Fibroblast of villous mesenchyme (primary cell): Measurements from ENCODE around the gene SNAP29. TPM values are rescaled to one million over a fixed set of nuclear protein-coding genes. Genes with fewer than 3 reads are reported as not detected.
"Not testable (repeated sequence)": the region's sequence is repeated elsewhere in the genome, so short reads cannot be mapped to it uniquely, and the experiment has no call there.

Experiments
- DNase-seq: peaks from one replicate; pipeline ENCODE4 v3.0.0-alpha.2; 2010; ENCODE audit warnings: low read depth
- H3K4me3 ChIP-seq: 2 replicates; pipeline ENCODE4 v1.5.1; 2011; ENCODE audit warnings: low read depth, mild to moderate bottlenecking, low read length
- total RNA-seq: library from RNA; depleted of rRNA; stranded (reverse); fragments of >200 nt; gene quantifications from 2 replicates; pipeline ENCODE4 v1.2.3, GENCODE V29; 2012
- TF ChIP-seq, protein P1 (sequence below): IDR thresholded peaks from 2 replicates; pipeline ENCODE4 v1.5.1; 2012; ENCODE audit warnings: low read depth, mild to moderate bottlenecking, low read length; ENCODE audit not compliant: insufficient read depth

Gene SNAP29
- total RNA-seq, 1 donor, result 14.7 TPM

DNA sequence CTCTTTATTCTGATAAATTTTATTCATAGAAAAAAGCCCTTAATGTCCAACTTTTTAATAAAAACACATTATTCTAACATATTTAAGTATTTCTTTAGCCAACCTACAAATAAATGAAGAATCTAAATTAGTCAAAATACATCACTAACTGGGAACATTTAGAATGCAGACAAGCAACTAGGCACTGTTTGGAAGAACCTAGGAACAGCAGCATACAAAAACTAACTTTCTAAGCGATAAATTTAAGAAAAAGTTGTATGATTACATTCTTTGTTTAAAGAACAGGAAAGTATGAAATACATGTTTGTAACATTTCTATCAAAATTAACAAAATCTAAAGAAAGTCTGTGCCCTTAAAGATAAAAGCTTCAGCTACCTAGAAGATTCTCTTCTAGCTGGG lies 35.5 kb upstream of the SNAP29 start:
- no peak for DNase-seq
- TF ChIP-seq, protein P1, sequence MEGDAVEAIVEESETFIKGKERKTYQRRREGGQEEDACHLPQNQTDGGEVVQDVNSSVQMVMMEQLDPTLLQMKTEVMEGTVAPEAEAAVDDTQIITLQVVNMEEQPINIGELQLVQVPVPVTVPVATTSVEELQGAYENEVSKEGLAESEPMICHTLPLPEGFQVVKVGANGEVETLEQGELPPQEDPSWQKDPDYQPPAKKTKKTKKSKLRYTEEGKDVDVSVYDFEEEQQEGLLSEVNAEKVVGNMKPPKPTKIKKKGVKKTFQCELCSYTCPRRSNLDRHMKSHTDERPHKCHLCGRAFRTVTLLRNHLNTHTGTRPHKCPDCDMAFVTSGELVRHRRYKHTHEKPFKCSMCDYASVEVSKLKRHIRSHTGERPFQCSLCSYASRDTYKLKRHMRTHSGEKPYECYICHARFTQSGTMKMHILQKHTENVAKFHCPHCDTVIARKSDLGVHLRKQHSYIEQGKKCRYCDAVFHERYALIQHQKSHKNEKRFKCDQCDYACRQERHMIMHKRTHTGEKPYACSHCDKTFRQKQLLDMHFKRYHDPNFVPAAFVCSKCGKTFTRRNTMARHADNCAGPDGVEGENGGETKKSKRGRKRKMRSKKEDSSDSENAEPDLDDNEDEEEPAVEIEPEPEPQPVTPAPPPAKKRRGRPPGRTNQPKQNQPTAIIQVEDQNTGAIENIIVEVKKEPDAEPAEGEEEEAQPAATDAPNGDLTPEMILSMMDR, result no peak
- H3K4me3 ChIP-seq, result no peak overlapping the region

DNA sequence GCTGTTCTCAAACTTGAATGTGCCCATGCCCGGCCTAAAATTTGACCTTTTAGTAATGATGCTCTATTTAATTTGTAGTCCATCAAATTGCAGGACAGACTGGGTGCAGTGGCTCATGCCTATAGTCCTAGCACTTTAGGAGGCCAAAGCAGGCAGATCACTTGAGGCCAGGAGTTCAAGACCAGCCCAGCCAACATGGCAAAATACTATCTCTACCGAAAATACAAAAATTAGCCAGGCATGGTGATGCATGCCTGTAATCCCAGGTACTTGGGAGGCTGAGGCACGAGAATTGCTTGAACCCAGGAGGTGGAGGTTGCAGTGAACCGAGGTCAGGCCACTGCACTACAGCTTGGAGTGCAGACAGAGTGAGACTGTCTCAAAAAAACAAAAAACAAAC lies 33.6 kb upstream of the SNAP29 start:
- not testable (repeated sequence) for DNase-seq, H3K4me3 ChIP-seq

DNA sequence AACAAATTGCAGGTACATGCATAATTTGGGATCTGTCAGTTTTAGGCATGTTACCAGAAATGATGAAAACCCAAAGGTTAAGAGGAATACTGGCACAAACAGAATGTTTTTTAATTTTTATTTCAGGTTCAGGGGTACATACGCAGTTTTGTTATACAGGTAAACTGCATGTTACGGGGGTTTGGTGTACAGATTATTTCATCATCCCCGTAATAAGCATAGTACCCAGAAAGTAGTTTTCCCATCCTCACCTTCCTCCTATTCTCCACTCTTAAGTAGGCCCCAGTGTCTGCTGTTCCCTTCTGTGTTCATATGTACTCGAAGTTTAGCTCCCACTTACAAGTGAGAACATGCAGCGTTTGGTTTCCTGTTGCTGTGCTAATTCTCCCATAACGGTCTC lies 33.2 kb upstream of the SNAP29 start:
- no peak for DNase-seq
- H3K4me3 ChIP-seq, result no peak overlapping the region
- TF ChIP-seq, protein P1, result no peak

DNA sequence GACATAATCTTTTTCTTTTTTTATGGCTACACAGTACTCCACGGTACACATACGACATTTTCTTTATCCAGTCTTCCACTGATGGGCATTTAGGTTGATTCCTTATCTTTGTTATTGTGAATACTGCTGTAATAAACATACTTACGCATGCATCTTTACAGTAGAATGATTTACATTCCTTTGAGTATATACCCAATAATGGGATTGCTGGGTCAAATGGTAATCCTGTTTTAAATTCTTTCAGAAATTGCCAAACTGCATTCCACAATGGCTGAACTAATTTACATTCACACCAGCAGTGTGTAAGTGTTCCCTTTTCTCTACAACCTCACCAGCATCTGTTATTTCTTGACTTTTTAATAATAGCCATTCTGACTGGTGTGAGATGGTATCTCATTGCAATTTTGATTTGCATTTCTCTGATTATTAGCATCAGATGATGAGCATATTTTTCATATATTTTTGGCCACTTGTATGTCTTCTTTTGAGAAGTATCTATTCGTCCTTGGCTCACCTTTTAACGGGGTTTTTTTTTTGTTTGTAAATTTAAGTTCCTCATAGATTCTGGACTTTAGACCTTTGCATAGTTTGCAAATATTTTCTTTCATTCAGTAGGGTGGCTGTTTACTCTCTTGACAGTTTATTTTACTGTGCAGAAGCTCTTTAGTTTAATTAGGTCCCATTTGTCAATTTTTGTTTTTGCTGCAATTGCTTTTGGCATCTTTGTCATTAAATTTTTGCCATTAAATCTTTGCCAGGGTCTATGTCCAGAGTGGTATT lies 32.2 kb upstream of the SNAP29 start:
- peak; percentile 66 for DNase-seq

DNA sequence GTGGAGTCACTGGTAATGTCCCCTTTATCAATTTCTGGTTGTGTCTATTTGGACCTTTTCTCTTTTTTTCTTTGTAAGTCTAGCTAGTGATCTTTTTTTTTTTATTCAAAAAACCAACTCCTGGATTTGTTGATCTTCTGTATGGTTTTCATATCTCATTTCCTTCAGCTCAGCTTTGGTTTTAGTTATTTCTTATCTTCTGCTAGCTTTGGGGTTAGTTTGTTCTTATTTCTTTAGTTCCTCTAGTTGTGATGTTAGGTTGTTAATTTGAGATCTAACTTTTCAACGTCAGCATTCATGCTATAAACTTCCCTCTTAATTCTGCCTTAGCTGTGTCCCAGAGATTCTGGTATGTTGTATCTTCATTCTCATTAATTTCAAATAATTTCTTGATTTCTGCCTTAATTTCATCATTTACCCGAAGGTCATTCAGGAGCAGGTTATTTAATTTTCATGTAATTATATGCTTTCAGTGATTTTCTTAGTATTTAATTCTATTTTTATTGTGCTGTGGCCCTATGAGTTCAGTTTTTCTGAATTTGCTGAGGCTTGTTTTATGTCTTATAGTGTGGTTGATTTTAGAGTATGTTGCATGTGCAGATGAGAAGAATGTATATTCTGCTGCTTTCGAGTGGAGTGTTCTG lies 29.2 kb upstream of the SNAP29 start:
- TF ChIP-seq, protein P1, result no peak
- no peak for DNase-seq
- no peak overlapping the region for H3K4me3 ChIP-seq

More for the DNA sequence above, 32.2 kb upstream of the SNAP29 start:
- not testable (repeated sequence) for H3K4me3 ChIP-seq

DNA sequence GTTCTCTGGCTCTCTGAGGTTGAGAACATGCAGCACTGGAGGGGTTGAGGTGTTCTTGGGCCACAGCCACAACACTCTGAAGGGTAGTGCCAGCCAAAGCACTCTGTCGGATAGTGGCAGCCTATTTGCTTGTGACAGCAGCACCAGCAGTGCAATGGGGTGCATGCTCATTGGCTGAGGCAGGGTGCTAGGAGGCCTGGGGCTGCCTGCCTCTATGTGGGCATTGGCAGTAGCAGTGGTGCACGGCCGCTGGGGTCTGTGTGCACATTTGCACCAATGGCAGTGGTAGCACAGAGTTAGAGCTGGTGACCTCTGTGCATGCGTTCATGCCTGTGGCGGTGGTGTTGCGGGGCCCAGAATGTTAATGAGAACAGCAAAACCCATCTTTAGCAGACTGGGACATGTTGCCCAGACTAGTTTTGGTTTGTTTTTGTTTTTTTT lies 25.6 kb upstream of the SNAP29 start:
- H3K4me3 ChIP-seq, result no peak overlapping the region
- no peak for DNase-seq
- TF ChIP-seq, protein P1, result no peak

DNA sequence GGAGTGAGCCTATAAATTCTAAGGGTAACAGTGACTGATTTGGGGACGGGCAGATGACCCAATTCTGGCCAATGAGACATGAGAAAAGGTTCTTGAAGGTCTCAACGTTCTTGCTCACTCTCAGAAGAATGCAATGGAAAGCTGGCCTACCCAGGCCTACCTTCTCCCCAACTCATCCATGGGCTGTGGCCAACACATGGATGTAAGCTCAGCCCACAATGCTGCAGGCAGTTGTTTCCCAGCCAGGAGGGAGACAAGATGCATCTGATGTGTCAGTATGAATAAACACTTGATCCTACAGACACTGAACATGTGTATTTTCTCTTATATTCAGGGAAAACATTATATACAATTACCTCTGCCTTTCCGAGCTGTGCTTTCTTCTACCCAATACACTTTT lies 24.6 kb upstream of the SNAP29 start:
- H3K4me3 ChIP-seq, result no peak overlapping the region
- TF ChIP-seq, protein P1, result no peak
- DNase-seq, result no peak

DNA sequence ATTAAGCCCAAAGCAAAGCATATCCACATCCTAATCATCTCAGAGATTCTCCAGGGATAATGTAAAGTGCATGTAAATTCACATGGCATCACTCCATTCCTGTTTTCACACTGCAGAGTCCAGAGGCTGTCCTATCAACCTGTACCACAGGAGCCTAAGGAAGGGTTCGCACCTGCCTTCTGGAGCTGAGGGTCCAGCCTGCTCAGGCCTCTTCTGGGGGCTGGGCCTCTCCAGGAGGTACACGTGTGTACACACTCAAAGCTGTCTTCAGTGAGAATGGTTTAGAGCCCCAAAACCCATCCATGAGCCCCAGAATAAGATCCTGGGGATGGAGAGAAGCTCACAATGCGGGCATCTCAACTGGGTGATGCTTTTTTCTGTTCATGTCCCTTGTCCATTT lies 24.1 kb upstream of the SNAP29 start:
- TF ChIP-seq, protein P1, result no peak
- no peak for DNase-seq
- no peak overlapping the region for H3K4me3 ChIP-seq
